ENCODE results near the gene CREB3L2. TPM values are rescaled to one million over a fixed set of nuclear protein-coding genes. Genes with fewer than 3 reads are reported as not detected.

Gene CREB3L2
- total and polyA plus RNA-seq, 2 of the 8 experiments (the other 6 are each of a cell fraction or from before 2014, with no cell fraction given) = 14.4 to 48.3 TPM

DNA sequence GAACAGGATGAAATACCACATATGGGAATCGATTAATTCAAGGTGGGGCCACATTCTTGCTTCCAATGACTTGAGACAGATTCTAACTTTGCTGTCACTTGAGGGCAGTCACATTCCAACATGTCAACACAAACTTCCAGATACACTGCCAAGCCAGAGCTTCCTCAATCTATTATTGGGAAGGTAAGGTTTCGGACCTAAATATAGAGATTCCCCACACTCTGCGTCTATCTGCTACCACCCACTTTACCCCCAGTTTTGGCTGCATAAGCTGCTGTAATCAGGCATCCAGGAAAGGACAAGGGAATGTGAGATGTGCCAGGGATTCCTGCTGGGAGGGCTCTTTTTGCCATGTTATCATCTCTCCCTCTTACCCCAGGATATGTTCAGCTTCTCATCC is 134.6 kb downstream of the CREB3L2 start:
- Histone ChIP-seq H3K36me3 (ENCODE audit: control insufficient read depth in 2 of 4, insufficient read depth in 4 of 4, low read length in 3 of 4) (peaks cover 0 to 7% (median 0%) of the 10 kb centered on the region in 4 experiments; a peak in 3 of 8 replicates), H2BK15ac (ENCODE audit: low read length) (no peak overlapping the region), H3K27me3 (replicated peaks in 1 of 4; ENCODE audit: control insufficient read depth in 3 of 4, extremely low read depth in 1 of 4, insufficient read depth in 3 of 4, low read length in 3 of 4) (no peaks in the 10 kb centered on the region), H3K4me3 (ENCODE audit: extremely low read depth in 1 of 4, insufficient read depth in 2 of 4, low read depth in 3 of 4, low read length in 4 of 4) (no peak overlapping the region), H3K9ac (replicated peaks in 1 of 4; ENCODE audit: extremely low read depth in 1 of 4, low read depth in 3 of 4, low read length in 3 of 4) (no peak overlapping the region), H3K27ac (ENCODE audit: low read depth, low read length) (no peak overlapping the region), H3K4me1 (replicated peaks in 1 of 4; ENCODE audit: control insufficient read depth in 3 of 4, insufficient read depth in 4 of 4, low read length in 3 of 4) (no peaks in the 10 kb centered on the region), H2BK120ac (replicated peaks; ENCODE audit: low read depth, low read length) (no peak overlapping the region), H4K20me1 (replicated peaks in 1 of 2; ENCODE audit: control insufficient read depth in 1 of 2, insufficient read depth in 2 of 2, low read length in 2 of 2) (no peaks in the 10 kb centered on the region), H2BK5ac (ENCODE audit: low read depth, low read length) (no peak overlapping the region), H3K79me1 (ENCODE audit: low read depth, low read length) (no peaks in the 10 kb centered on the region), H3K4me2 (ENCODE audit: insufficient read depth in 1 of 2, low read depth in 2 of 2, low read length in 2 of 2) (no peak overlapping the region), H4K8ac (ENCODE audit: extremely low read depth, insufficient read depth, low read length) (no peak overlapping the region), H2BK12ac (ENCODE audit: low read depth, low read length) (no peak overlapping the region), H2AK5ac (ENCODE audit: low read depth, low read length) (no peak overlapping the region), H4K5ac (ENCODE audit: insufficient read length, low read depth, low read length) (no peak overlapping the region), H3K9me3 (ENCODE audit: insufficient read depth in 2 of 2, low read depth in 1 of 2, low read length in 1 of 2) (no peaks in the 10 kb centered on the region), H3K23ac (ENCODE audit: insufficient read length) (no peak overlapping the region), H3K4ac (replicated peaks; ENCODE audit: insufficient read length, low read depth, low read length) (no peak overlapping the region), H3K23me2 (ENCODE audit: low read depth, low read length) (no peaks in the 10 kb centered on the region), H4K91ac (replicated peaks; ENCODE audit: insufficient read length, low read length) (no peak overlapping the region), H3K56ac (replicated peaks; ENCODE audit: insufficient read length, low read depth, low read length) (no peak overlapping the region), H3K79me2 (ENCODE audit: control insufficient read depth in 1 of 2, insufficient read depth in 2 of 2, low read length in 2 of 2) (no peaks in the 10 kb centered on the region), H3K18ac (ENCODE audit: extremely low read depth, low read length) (no peak overlapping the region), H2AFZ (ENCODE audit: low read length) (no peak overlapping the region), H2BK20ac (ENCODE audit: low read length) (no peak overlapping the region), H3K14ac (ENCODE audit: insufficient read length) (no peak overlapping the region)
- DNase-seq (ENCODE audit: low read depth in 1 of 2, low spot score in 2 of 2) (no peak), FAIRE-seq (no peak)
- WGBS, 2 experiments (ENCODE audit: extremely low coverage in 1 of 2, insufficient coverage in 1 of 2, insufficient read length in 1 of 2, insufficient replicate concordance in 2 of 2, low coverage in 1 of 2, low lambda C conversion rate in 2 of 2, missing lambda C conversion rate in 1 of 2) = 87% methylated on average over 3 of the region's 3 CpGs; no CpG with 5 or more reads in 1 of the 2 experiments
- POLR2A ChIA-PET (ENCODE audit: partially characterized antibody) = interaction anchor here (1.4 kb wide), 1 partner anchor 11 kb away, joined by 5 read pairs; no protein-coding TSS in a partner anchor
- CTCF ChIA-PET (ENCODE audit: partially characterized antibody) = interaction anchor here (0.7 to 1.3 kb wide), 4 partner anchors 8 to 99 kb away, joined by 3 read pairs; no protein-coding TSS in a partner anchor
- TF ChIP-seq ZNF274 (IDR thresholded peaks at IDR 0.05; ENCODE audit: borderline replicate concordance, extremely low read depth, low read length) = no peak
- TF ChIP-seq SRF (IDR thresholded peaks at IDR 0.05; ENCODE audit: low read depth, low read length) = no peak
- no peak for TF ChIP-seq TAF1 (IDR thresholded peaks at IDR 0.05; ENCODE audit: low read depth, low read length)
- TF ChIP-seq ASH2L (IDR thresholded peaks at IDR 0.05; ENCODE audit: low read length) = no peak
- no peak for TF ChIP-seq SIN3A (conservative IDR thresholded peaks at IDR 0.05 in 1 of 2, IDR thresholded peaks at IDR 0.05 in 1 of 2; ENCODE audit: low read depth in 1 of 2, low read length in 2 of 2)
- no peak for TF ChIP-seq TCF12 (IDR thresholded peaks at IDR 0.05; ENCODE audit: low read depth, low read length)
